ENCODE measurements around the gene CASP8AP2. TPM values are rescaled to one million over a fixed set of nuclear protein-coding genes. Genes with fewer than 3 reads are reported as not detected.

Gene CASP8AP2
- total and polyA plus RNA-seq, 2 experiments from 2014 or later, result 9.3 to 20.4 TPM

DNA sequence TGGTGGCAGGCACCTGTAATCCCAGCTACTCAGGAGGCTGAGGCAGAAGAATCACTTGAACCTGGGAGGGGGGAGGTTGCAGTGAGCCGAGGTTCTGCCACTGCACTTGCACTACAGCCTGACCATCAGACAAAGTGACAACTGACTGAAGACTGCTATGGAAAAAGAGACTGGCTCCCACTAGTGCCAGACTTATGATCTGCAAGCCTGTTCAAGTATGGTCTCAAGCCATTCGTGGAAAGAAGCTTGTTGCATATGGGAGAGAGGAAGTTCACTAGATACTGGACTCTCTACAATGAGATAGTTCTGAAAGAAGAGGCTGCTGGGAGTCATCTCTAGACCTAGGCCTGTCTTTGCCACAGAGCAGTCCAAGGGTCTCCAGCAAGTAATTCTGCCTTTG is 36.8 kb upstream of the CASP8AP2 start:
- in situ Hi-C loops (cut with MboI), result no loop called here
- WGBS, 2 experiments (ENCODE audit: low coverage in 1 of 2, low lambda C conversion rate in 2 of 2, missing lambda C conversion rate in 2 of 2), result 82 to 85% methylated on average over 2 of the region's 2 CpGs

DNA sequence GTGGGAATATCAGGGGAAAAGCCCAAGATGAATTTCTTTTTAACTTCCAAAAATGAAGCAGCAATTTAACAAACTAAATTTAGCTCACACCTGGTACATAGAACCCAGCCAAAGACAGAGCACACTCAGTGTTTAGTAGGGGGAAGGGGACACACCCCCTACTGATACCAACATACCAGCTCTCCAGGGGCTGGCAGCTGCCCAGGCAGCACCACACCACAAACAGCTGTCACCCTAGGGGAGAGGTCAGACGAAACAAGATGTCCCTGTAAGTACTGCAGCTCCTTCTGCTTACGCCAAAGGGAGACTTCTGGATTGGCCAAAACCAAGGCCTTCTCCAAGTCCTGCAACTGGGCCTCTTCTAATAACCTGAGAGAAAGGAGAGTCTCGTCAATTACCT is 36.1 kb upstream of the CASP8AP2 start:
- Histone ChIP-seq H3K36me3 (ENCODE audit: low read depth) (peaks cover 21% of the 10 kb centered on the region), H3K4me3 (no peak overlapping the region), H4K20me1 (ENCODE audit: insufficient read depth) (no peaks in the 10 kb centered on the region), H2AFZ (no peak overlapping the region), H3K27ac (no peak overlapping the region), H3F3A (ENCODE audit: insufficient read depth) (no peaks in the 10 kb centered on the region), H3K79me2 (ENCODE audit: insufficient read depth) (no peaks in the 10 kb centered on the region), H3K4me1 (ENCODE audit: insufficient read depth) (no peaks in the 10 kb centered on the region), H3K27me3 (replicated peaks; ENCODE audit: insufficient read depth) (no peaks in the 10 kb centered on the region), H3K9ac (no peak overlapping the region), H3K9me2 (ENCODE audit: insufficient read depth) (no peaks in the 10 kb centered on the region), H3K9me3 (ENCODE audit: low read depth) (no peaks in the 10 kb centered on the region), H3K4me2 (ENCODE audit: unreplicated experiment) (no peak overlapping the region)
- TF ChIP-seq EZH2 (IDR thresholded peaks at IDR 0.05; ENCODE audit: insufficient read depth, poor library complexity, severe bottlenecking), result no peak
- no peak for TF ChIP-seq EZH2phosphoT487 (IDR thresholded peaks at IDR 0.05; ENCODE audit: insufficient read depth, low read depth)
- WGBS, 2 experiments (ENCODE audit: low coverage in 1 of 2, low lambda C conversion rate in 2 of 2, missing lambda C conversion rate in 2 of 2), result 98 to 100% methylated on average over 3 of the region's 3 CpGs
- DNase-seq, result no peak
- in situ Hi-C loops (cut with MboI), result no loop called here

More for the DNA sequence above, 36.8 kb upstream of the CASP8AP2 start:
- H3K79me2 ChIP-seq (ENCODE audit: insufficient read depth), result no peaks in the 10 kb centered on the region
- DNase-seq, result peak; percentile 29
- no peak overlapping the region for H2AFZ ChIP-seq
- H3K9me3 ChIP-seq (ENCODE audit: low read depth), result no peaks in the 10 kb centered on the region
- no peak overlapping the region for H3K4me2 ChIP-seq (ENCODE audit: unreplicated experiment)
- H3F3A ChIP-seq (ENCODE audit: insufficient read depth), result no peaks in the 10 kb centered on the region
- TF ChIP-seq EZH2phosphoT487 (IDR thresholded peaks at IDR 0.05; ENCODE audit: insufficient read depth, low read depth), result no peak
- H4K20me1 ChIP-seq (ENCODE audit: insufficient read depth), result no peaks in the 10 kb centered on the region
- H3K27ac ChIP-seq, result no peak overlapping the region
- no peak overlapping the region for H3K9ac ChIP-seq
- H3K36me3 ChIP-seq (ENCODE audit: low read depth), result peaks cover 21% of the 10 kb centered on the region
- no peaks in the 10 kb centered on the region for H3K27me3 ChIP-seq (replicated peaks; ENCODE audit: insufficient read depth)
- no peak overlapping the region for H3K4me3 ChIP-seq
- H3K4me1 ChIP-seq (ENCODE audit: insufficient read depth), result no peaks in the 10 kb centered on the region
- no peaks in the 10 kb centered on the region for H3K9me2 ChIP-seq (ENCODE audit: insufficient read depth)

GRCh38 chr6:89794324-89794723 is 35.4 kb upstream of the CASP8AP2 start:
- Histone ChIP-seq H3K4me1 (ENCODE audit: insufficient read depth) (no peaks in the 10 kb centered on the region), H3K27me3 (replicated peaks; ENCODE audit: insufficient read depth) (no peaks in the 10 kb centered on the region), H3K36me3 (ENCODE audit: low read depth) (peaks cover 21% of the 10 kb centered on the region), H4K20me1 (ENCODE audit: insufficient read depth) (no peaks in the 10 kb centered on the region), H3K9me3 (ENCODE audit: low read depth) (no peaks in the 10 kb centered on the region), H2AFZ (no peak overlapping the region), H3F3A (ENCODE audit: insufficient read depth) (no peaks in the 10 kb centered on the region), H3K79me2 (ENCODE audit: insufficient read depth) (no peaks in the 10 kb centered on the region), H3K27ac (no peak overlapping the region), H3K9me2 (ENCODE audit: insufficient read depth) (no peaks in the 10 kb centered on the region), H3K4me3 (no peak overlapping the region), H3K9ac (no peak overlapping the region), H3K4me2 (ENCODE audit: unreplicated experiment) (no peak overlapping the region)
- TF ChIP-seq EZH2phosphoT487 (IDR thresholded peaks at IDR 0.05; ENCODE audit: insufficient read depth, low read depth) (no peak), EZH2 (IDR thresholded peaks at IDR 0.05; ENCODE audit: insufficient read depth, poor library complexity, severe bottlenecking) (no peak)
- WGBS, 2 experiments (ENCODE audit: low coverage in 1 of 2, low lambda C conversion rate in 2 of 2, missing lambda C conversion rate in 2 of 2), result 97 to 100% methylated on average over 6 of the region's 6 CpGs
- in situ Hi-C loops (cut with MboI), result no loop called here
- DNase-seq, result no peak

DNA sequence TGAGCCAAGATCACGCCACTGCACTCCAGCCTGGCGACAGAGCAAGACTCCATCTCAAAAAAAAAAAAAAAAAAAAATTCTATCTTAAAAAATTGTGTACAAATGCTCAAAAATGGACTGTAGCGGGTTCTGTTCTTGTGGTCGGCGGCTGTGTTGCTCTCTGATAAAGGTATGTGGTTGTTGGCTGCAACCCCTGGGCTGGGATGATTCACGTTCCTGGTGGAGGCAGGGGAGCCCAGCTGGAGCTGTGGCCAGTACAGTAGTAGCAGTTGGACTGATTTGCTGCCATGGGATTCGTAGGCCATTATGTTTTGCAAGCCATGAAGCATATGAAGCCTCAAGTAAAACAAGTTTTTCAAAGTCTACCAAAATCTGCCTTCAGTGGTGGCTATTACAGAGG is 32.4 kb upstream of the CASP8AP2 start:
- Histone ChIP-seq H3K36me3 (ENCODE audit: low read depth) (peaks cover 15% of the 10 kb centered on the region), H3K9me3 (ENCODE audit: low read depth) (no peaks in the 10 kb centered on the region), H2AFZ (no peak overlapping the region), H3F3A (ENCODE audit: insufficient read depth) (no peaks in the 10 kb centered on the region), H3K27me3 (replicated peaks; ENCODE audit: insufficient read depth) (no peaks in the 10 kb centered on the region), H3K27ac (no peak overlapping the region), H3K4me3 (no peak overlapping the region), H3K79me2 (ENCODE audit: insufficient read depth) (no peaks in the 10 kb centered on the region; the same call in 1 of the 2 replicates), H3K9me2 (ENCODE audit: insufficient read depth) (no peaks in the 10 kb centered on the region), H3K9ac (no peak overlapping the region), H3K4me2 (ENCODE audit: unreplicated experiment) (no peak overlapping the region), H4K20me1 (ENCODE audit: insufficient read depth) (no peaks in the 10 kb centered on the region), H3K4me1 (ENCODE audit: insufficient read depth) (no peaks in the 10 kb centered on the region)
- TF ChIP-seq EZH2phosphoT487 (IDR thresholded peaks at IDR 0.05; ENCODE audit: insufficient read depth, low read depth) (no peak), EZH2 (IDR thresholded peaks at IDR 0.05; ENCODE audit: insufficient read depth, poor library complexity, severe bottlenecking) (no peak)
- WGBS, 2 experiments (ENCODE audit: low coverage in 1 of 2, low lambda C conversion rate in 2 of 2, missing lambda C conversion rate in 2 of 2), result 86 to 87% methylated on average over 7 of the region's 7 CpGs
- in situ Hi-C loops (cut with MboI), result no loop called here
- DNase-seq, result no peak

DNA sequence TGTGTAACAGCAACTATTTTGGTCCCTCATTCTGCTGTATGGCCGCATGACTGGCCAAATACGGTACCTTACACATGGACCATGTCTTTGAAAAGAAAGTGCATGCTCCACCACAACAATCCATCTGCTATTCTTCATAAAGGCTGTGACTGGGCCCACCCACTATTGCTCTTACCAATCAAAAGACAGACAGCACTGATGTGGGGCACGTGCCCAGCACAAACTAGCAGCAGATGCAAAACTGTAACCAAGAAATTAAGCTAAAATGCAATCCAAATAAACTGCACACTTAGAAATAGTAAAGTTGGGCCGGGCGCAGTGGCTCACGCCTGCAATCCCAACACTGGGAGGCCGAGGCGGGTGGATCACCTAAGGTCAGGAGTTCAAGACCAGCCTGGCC is 30.6 kb upstream of the CASP8AP2 start:
- Histone ChIP-seq H3K27me3 (replicated peaks; ENCODE audit: insufficient read depth) (no peaks in the 10 kb centered on the region), H3K36me3 (ENCODE audit: low read depth) (0 out of 2 replicates have a peak, but pooled peaks cover 4% of the 10 kb centered on the region), H3K27ac (no peak overlapping the region), H3K9me2 (ENCODE audit: insufficient read depth) (no peaks in the 10 kb centered on the region), H3K9ac (no peak overlapping the region), H4K20me1 (ENCODE audit: insufficient read depth) (no peaks in the 10 kb centered on the region), H3K79me2 (ENCODE audit: insufficient read depth) (peaks cover 10% of the 10 kb centered on the region; the same call in 1 of the 2 replicates), H3F3A (ENCODE audit: insufficient read depth) (no peaks in the 10 kb centered on the region), H2AFZ (no peak overlapping the region), H3K9me3 (ENCODE audit: low read depth) (no peaks in the 10 kb centered on the region), H3K4me1 (ENCODE audit: insufficient read depth) (no peaks in the 10 kb centered on the region), H3K4me3 (no peak overlapping the region), H3K4me2 (ENCODE audit: unreplicated experiment) (no peak overlapping the region)
- in situ Hi-C loops (cut with MboI), result no loop called here
- DNase-seq, result no peak
- 38 to 44% methylated on average over 8 of the region's 8 CpGs for WGBS, 2 experiments (ENCODE audit: low coverage in 1 of 2, low lambda C conversion rate in 2 of 2, missing lambda C conversion rate in 2 of 2)
- no peak for TF ChIP-seq EZH2phosphoT487 (IDR thresholded peaks at IDR 0.05; ENCODE audit: insufficient read depth, low read depth)
- TF ChIP-seq EZH2 (IDR thresholded peaks at IDR 0.05; ENCODE audit: insufficient read depth, poor library complexity, severe bottlenecking), result no peak

All from GM23248 (cell line).